Heart left ventricle (tissue), 13 donors: ENCODE data around the gene BACH2.

Experiments
- CTCF ChIP-seq, 12 donors: fragments of 200-600 bp; sonication (generic) in 4 of 12; IDR thresholded peaks; one replicate each; pipeline versions ENCODE4 v1.5.0 to v1.8.0; 2018 to 2022; ENCODE audit warnings: antibody characterized with exemption in 12 of 12, mild to moderate bottlenecking in 5 of 12
- POLR2A ChIP-seq, 2 donors: fragments of 450-650 bp; IDR thresholded peaks; one replicate each; pipeline ENCODE4 v1.6.1; 2017; ENCODE audit warnings: antibody characterized with exemption in 2 of 2, mild to moderate bottlenecking in 2 of 2, moderate library complexity in 2 of 2
- donor health status: ischemic (EF 13 %, LVEDD 7.1; RV severe dilation, severe dysfunction).
- donor health status: DM: no; HTN: yes; CAD: no.
- donor health status: DM: no; HTN: no; CAD: no.
- donor health status: ischemic (EF 25% LVEDD 6.9; RV normal size, moderate dysfunction).
- donor health status: ischemic (EF 25% LVEDD 5.7; RV mildly dilated, moderate dysfunction).
- donor health status: ischemic (EF 35%, LVEDD 5.7; RV mildly dilated, moderate dysfunction).
- donor health status: nonischemic (EF 11% LVEDD 7.7; RV severe dilation, severe dysfunction).
- donor health status: DM: yes; HTN: yes; CAD: no.
- donor health status: PGD.
- donor health status: ischemic (EF 29% LVEDD 5.4; RV normal size, mild dysfunction).
- donor health status: nonischemic (EF 23%, LVEDD 6.1; RV moderate dilation, normal function).

- TF ChIP-seq CTCF (IDR thresholded peaks at IDR 0.05) (no peak), POLR2A (IDR thresholded peaks at IDR 0.05) (no peak)
Measured at GRCh38 chr6:89959883-89960282, 336.8 kb downstream of the BACH2 start.
